WERI-Rb-1 (cell line): ENCODE measurements around the gene CNTRL.

Source experiments
- DNase-seq: peaks from one replicate; pipeline ENCODE4 v3.0.0-alpha.2; 2020
- H3K27ac ChIP-seq: fragments of 250-450 bp; sonication (Bioruptor Pico); 2 replicates; pipeline ENCODE4 v1.5.1; 2020; ENCODE audit warnings: mild to moderate bottlenecking, moderate library complexity
- H3K27me3 ChIP-seq: fragments of 250-450 bp; sonication (Bioruptor Pico); 2 replicates; pipeline ENCODE4 v1.5.1; 2021; ENCODE audit warnings: mild to moderate bottlenecking, low read depth, moderate library complexity; ENCODE audit not compliant: insufficient read depth, severe bottlenecking
- H3K36me3 ChIP-seq: fragments of 250-450 bp; sonication (Bioruptor Pico); 2 replicates; pipeline ENCODE4 v1.5.1; 2020; ENCODE audit warnings: mild to moderate bottlenecking, moderate library complexity
- H3K4me3 ChIP-seq: 2 replicates; pipeline ENCODE4 v1.5.1; 2011; ENCODE audit warnings: low read depth, mild to moderate bottlenecking, control low read depth, low read length
- H3K9me3 ChIP-seq: fragments of 250-450 bp; sonication (Bioruptor Pico); 2 replicates; pipeline ENCODE4 v1.5.1; 2021; ENCODE audit warnings: mild to moderate bottlenecking, moderate library complexity; ENCODE audit not compliant: severe bottlenecking
- TF ChIP-seq, protein P1 (sequence below): IDR thresholded peaks from 2 replicates; pipeline ENCODE4 v1.5.1; 2011; ENCODE audit warnings: low read depth, mild to moderate bottlenecking, control low read depth, inconsistent platforms, low read length

The CNTRL gene

DNA sequence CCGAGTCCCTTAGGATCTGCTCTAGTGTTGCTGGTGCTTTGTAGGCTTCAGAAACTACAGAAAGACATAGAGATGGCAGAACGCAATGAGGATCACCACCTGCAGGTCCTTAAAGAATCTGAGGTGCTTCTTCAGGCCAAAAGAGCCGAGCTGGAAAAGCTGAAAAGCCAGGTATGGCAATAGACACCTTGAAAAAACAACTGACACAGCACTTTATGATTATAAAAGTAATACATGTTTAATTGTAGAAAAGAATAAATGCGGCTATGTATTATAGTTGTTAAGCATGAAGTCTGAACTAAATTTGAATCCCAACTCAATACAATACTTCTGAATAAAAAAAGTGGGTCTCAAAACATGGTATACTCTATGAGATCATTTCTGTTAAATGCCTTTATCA, 83.2 kb downstream of the CNTRL start:
- Histone ChIP-seq H3K36me3 (peaks cover 59% of the 10 kb centered on the region), H3K27ac (no peak overlapping the region), H3K9me3 (no peaks in the 10 kb centered on the region), H3K4me3 (no peak overlapping the region), H3K27me3 (no peaks in the 10 kb centered on the region)
- TF ChIP-seq, protein P1, sequence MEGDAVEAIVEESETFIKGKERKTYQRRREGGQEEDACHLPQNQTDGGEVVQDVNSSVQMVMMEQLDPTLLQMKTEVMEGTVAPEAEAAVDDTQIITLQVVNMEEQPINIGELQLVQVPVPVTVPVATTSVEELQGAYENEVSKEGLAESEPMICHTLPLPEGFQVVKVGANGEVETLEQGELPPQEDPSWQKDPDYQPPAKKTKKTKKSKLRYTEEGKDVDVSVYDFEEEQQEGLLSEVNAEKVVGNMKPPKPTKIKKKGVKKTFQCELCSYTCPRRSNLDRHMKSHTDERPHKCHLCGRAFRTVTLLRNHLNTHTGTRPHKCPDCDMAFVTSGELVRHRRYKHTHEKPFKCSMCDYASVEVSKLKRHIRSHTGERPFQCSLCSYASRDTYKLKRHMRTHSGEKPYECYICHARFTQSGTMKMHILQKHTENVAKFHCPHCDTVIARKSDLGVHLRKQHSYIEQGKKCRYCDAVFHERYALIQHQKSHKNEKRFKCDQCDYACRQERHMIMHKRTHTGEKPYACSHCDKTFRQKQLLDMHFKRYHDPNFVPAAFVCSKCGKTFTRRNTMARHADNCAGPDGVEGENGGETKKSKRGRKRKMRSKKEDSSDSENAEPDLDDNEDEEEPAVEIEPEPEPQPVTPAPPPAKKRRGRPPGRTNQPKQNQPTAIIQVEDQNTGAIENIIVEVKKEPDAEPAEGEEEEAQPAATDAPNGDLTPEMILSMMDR, result no peak
- DNase-seq, result no peak

DNA sequence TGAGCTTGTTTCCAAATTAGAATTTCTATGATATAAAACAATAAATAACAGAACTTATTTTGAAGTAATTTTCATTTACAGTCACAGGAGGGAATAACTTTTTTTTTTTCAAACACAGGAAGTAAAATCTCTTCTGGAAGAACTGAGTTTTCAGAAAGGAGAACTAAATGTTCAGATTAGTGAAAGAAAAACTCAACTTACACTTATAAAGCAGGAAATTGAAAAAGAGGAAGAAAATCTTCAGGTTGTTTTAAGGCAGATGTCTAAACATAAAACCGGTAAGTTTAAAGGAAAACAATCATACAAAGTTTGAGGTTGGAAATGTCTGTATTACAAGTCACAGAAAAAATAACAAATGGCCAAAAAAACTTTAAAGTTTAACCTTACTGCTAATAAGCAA, 85.3 kb downstream of the CNTRL start:
- H3K9me3 ChIP-seq, result no peaks in the 10 kb centered on the region
- DNase-seq, result no peak
- no peaks in the 10 kb centered on the region for H3K27me3 ChIP-seq
- TF ChIP-seq, protein P1, result no peak
- H3K27ac ChIP-seq, result no peak overlapping the region
- H3K36me3 ChIP-seq, result peaks cover 52% of the 10 kb centered on the region
- H3K4me3 ChIP-seq, result no peak overlapping the region

DNA sequence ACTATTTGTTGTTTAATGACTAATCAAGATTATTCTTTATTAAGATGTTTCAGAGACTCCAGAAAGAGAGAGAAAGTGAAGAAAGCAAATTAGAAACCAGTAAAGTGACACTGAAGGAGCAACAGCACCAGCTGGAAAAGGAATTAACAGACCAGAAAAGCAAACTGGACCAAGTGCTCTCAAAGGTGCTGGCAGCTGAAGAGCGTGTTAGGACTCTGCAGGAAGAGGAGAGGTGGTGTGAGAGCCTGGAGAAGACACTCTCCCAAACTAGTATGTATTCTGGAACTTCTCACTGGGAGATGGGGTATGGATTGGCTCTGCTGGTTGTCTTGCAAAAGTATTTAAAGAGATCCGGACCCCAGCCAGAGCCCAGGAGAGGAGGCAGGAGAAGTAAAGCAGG, 93.3 kb downstream of the CNTRL start:
- H3K36me3 ChIP-seq, result peaks cover 73% of the 10 kb centered on the region
- TF ChIP-seq, protein P1, result no peak
- DNase-seq, result no peak
- no peaks in the 10 kb centered on the region for H3K27me3 ChIP-seq
- no peak overlapping the region for H3K27ac ChIP-seq
- no peaks in the 10 kb centered on the region for H3K9me3 ChIP-seq
- no peak overlapping the region for H3K4me3 ChIP-seq

DNA sequence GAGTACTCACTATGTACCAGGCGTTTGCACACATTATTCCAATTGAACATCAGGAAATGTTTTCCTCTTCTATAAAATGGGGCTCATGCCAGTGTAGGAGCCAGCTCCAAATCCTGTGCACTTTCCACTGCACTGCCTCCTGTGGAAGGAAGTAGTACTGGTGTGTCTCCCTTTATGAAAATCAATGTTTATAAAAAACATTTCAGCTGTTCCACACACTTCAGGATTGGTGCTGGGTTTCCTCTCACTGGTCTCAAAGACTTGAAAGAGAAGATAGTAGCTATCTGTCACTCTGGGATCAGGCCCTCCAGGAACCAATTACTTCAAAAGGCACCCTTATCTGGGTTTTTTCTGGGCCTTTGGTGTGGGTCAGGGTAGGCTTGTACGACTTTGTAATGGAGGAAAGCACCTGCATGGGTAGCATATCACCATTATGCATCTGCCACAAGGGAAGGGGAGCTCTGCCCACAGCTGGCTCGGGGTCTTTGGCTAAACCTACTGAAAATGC, 94.4 kb downstream of the CNTRL start:
- Histone ChIP-seq H3K9me3 (no peaks in the 10 kb centered on the region), H3K36me3 (peaks cover 78% of the 10 kb centered on the region), H3K27me3 (no peaks in the 10 kb centered on the region), H3K27ac (no peak overlapping the region), H3K4me3 (no peak overlapping the region)
- no peak for DNase-seq
- TF ChIP-seq, protein P1, result peak; percentile 36

DNA sequence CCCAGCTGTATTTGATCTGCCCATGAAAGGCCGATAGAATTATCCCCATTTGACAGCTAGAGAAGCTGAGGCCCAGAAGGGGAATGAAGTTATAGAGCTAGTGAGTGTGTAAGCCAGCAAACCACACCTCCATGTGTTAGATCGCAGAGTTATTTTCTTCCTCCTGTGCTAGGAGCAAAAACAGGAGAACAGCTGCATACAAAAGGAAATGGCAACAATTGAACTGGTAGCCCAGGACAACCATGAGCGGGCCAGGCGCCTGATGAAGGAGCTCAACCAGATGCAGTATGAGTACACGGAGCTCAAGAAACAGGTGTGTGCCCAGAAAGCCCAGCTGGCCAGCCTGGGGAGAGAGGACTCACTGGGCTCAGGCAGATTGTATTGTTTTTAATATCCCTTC, 96.5 kb downstream of the CNTRL start:
- no peak overlapping the region for H3K4me3 ChIP-seq

More for the DNA sequence above, 96.5 kb downstream of the CNTRL start:
- TF ChIP-seq, protein P1, result no peak
- Histone ChIP-seq H3K27ac (no peak overlapping the region), H3K36me3 (peaks cover 80% of the 10 kb centered on the region), H3K9me3 (no peaks in the 10 kb centered on the region), H3K27me3 (no peaks in the 10 kb centered on the region)
- no peak for DNase-seq
